ENCODE measurements around the gene FAM229A. TPM values are rescaled to one million over a fixed set of nuclear protein-coding genes. Genes with fewer than 3 reads are reported as not detected.

The FAM229A gene
- total and polyA plus RNA-seq, 2 of the 8 experiments (the other 6 are each of a cell fraction or from before 2014, with no cell fraction given), result 4.1 to 4.2 TPM

DNA sequence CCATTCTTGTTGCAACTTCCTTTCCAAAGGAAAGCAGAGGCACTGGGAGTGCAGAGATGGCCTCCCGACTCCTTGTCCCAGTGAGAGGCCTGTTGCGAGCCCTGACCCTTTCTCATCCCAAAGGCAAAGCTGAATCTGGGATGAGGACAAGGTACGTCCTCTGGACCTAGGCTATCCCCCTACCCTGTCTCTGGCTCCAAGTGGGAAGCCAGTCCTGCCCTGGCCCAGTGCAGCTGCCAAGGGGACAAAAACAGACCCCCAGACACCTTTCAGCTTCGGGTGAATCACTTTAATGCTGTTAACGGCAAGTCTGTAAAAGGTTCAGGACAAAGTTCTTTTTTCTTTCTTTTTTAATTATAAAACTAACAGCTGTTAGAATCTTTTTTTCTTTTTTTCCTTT is 2.6 kb upstream of the FAM229A start:
- H3K36me3 ChIP-seq (ENCODE audit: control insufficient read depth in 2 of 4, insufficient read depth in 4 of 4, low read length in 3 of 4), result peaks cover 5 to 47% (median 23%) of the 10 kb centered on the region in 4 experiments; a peak in 7 of 8 replicates
- TF ChIP-seq HDAC6 (IDR thresholded peaks at IDR 0.05; ENCODE audit: low read depth, low read length) (no peak), RNF2 (IDR thresholded peaks at IDR 0.05; ENCODE audit: borderline replicate concordance, low read depth, low read length, missing control alignments, poor library complexity, severe bottlenecking) (no peak), SP2 (IDR thresholded peaks at IDR 0.05; ENCODE audit: low read length) (no peak), NANOG (IDR thresholded peaks at IDR 0.05; ENCODE audit: insufficient read depth, low read depth, low read length, poor library complexity, severe bottlenecking) (no peak), ZNF274 (IDR thresholded peaks at IDR 0.05; ENCODE audit: borderline replicate concordance, extremely low read depth, low read length) (no peak), HDAC2 (IDR thresholded peaks at IDR 0.05; ENCODE audit: borderline replicate concordance in 1 of 2, low read depth in 2 of 2, low read length in 2 of 2) (no peak), SUZ12 (IDR thresholded peaks at IDR 0.05; ENCODE audit: low read length) (no peak), SAP30 (IDR thresholded peaks at IDR 0.05; ENCODE audit: insufficient read depth, insufficient replicate concordance, low read length) (no peak), POLR2AphosphoS5 (IDR thresholded peaks at IDR 0.05; ENCODE audit: low read depth, low read length) (no peak), CHD2 (IDR thresholded peaks at IDR 0.05; ENCODE audit: low read length) (no peak), JUND (IDR thresholded peaks at IDR 0.05; ENCODE audit: low read length) (no peak)
- TF ChIP-seq, protein P1, sequence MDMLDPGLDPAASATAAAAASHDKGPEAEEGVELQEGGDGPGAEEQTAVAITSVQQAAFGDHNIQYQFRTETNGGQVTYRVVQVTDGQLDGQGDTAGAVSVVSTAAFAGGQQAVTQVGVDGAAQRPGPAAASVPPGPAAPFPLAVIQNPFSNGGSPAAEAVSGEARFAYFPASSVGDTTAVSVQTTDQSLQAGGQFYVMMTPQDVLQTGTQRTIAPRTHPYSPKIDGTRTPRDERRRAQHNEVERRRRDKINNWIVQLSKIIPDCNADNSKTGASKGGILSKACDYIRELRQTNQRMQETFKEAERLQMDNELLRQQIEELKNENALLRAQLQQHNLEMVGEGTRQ (IDR thresholded peaks at IDR 0.05; ENCODE audit: low read length), result no peak

More for the DNA sequence above, 2.6 kb upstream of the FAM229A start:
- H3K56ac ChIP-seq (replicated peaks; ENCODE audit: insufficient read length, low read depth, low read length), result no peak overlapping the region
- no peak overlapping the region for H3K23ac ChIP-seq (ENCODE audit: insufficient read length)
- no peak overlapping the region for H3K27ac ChIP-seq (ENCODE audit: low read depth, low read length)
- H2AFZ ChIP-seq (ENCODE audit: low read length), result no peak overlapping the region
- CTCF ChIA-PET (ENCODE audit: partially characterized antibody), result no interaction called here
- no peaks in the 10 kb centered on the region for H3K79me2 ChIP-seq (ENCODE audit: control insufficient read depth in 1 of 2, insufficient read depth in 2 of 2, low read length in 2 of 2)
- POLR2A ChIA-PET (ENCODE audit: partially characterized antibody), result interaction anchor here (0.8 to 6.2 kb wide), 5 partner anchors 10 to 159 kb away, joined by 4 to 39 read pairs (median 6); partner anchors contain the start of genes IQCC and MARCKSL1
- no peak overlapping the region for H3K18ac ChIP-seq (ENCODE audit: extremely low read depth, low read length)
- H4K8ac ChIP-seq (ENCODE audit: extremely low read depth, insufficient read depth, low read length), result no peak overlapping the region
- H2BK120ac ChIP-seq (replicated peaks; ENCODE audit: low read depth, low read length), result no peak overlapping the region
- no peak overlapping the region for H3K4me2 ChIP-seq (ENCODE audit: insufficient read depth in 1 of 2, low read depth in 2 of 2, low read length in 2 of 2)
- no peak overlapping the region for H4K5ac ChIP-seq (ENCODE audit: insufficient read length, low read depth, low read length)
- H3K4ac ChIP-seq (replicated peaks; ENCODE audit: insufficient read length, low read depth, low read length), result no peak overlapping the region
- H3K9ac ChIP-seq (replicated peaks in 1 of 4; ENCODE audit: extremely low read depth in 1 of 4, low read depth in 3 of 4, low read length in 3 of 4), result no peak overlapping the region
- no peak overlapping the region for H3K4me3 ChIP-seq (ENCODE audit: extremely low read depth in 1 of 4, insufficient read depth in 2 of 4, low read depth in 3 of 4, low read length in 4 of 4)
- no peak overlapping the region for H4K91ac ChIP-seq (replicated peaks; ENCODE audit: insufficient read length, low read length)
- H3K23me2 ChIP-seq (ENCODE audit: low read depth, low read length), result peaks cover 9% of the 10 kb centered on the region; the same call in 1 of the 2 replicates
- H2BK20ac ChIP-seq (ENCODE audit: low read length), result no peak overlapping the region
- peaks cover 3 to 18% (median 14%) of the 10 kb centered on the region in 4 experiments for H3K27me3 ChIP-seq (replicated peaks in 1 of 4; ENCODE audit: control insufficient read depth in 3 of 4, extremely low read depth in 1 of 4, insufficient read depth in 3 of 4, low read length in 3 of 4)
- H3K14ac ChIP-seq (ENCODE audit: insufficient read length), result no peak overlapping the region
- no peak overlapping the region for H2AK5ac ChIP-seq (ENCODE audit: low read depth, low read length)
- peaks cover 0 to 3% (median 1%) of the 10 kb centered on the region in 4 experiments; a peak in 4 of 7 replicates for H3K4me1 ChIP-seq (replicated peaks in 1 of 4; ENCODE audit: control insufficient read depth in 3 of 4, insufficient read depth in 4 of 4, low read length in 3 of 4)
- H2BK5ac ChIP-seq (ENCODE audit: low read depth, low read length), result no peak overlapping the region
- DNase-seq (ENCODE audit: low read depth in 1 of 2, low spot score in 2 of 2) (no peak), FAIRE-seq (no peak)
- H2BK15ac ChIP-seq (ENCODE audit: low read length), result no peak overlapping the region
- no peaks in the 10 kb centered on the region; a peak in 1 of 4 replicates for H3K9me3 ChIP-seq (ENCODE audit: insufficient read depth in 2 of 2, low read depth in 1 of 2, low read length in 1 of 2)
- 85% methylated on average over 4 of the region's 5 CpGs; no CpG with 5 or more reads in 1 of the 2 experiments for WGBS, 2 experiments (ENCODE audit: extremely low coverage in 1 of 2, insufficient coverage in 1 of 2, insufficient read length in 1 of 2, insufficient replicate concordance in 2 of 2, low coverage in 1 of 2, low lambda C conversion rate in 2 of 2, missing lambda C conversion rate in 1 of 2)
- no peaks in the 10 kb centered on the region for H3K79me1 ChIP-seq (ENCODE audit: low read depth, low read length)
- H2BK12ac ChIP-seq (ENCODE audit: low read depth, low read length), result no peak overlapping the region
- H4K20me1 ChIP-seq (replicated peaks in 1 of 2; ENCODE audit: control insufficient read depth in 1 of 2, insufficient read depth in 2 of 2, low read length in 2 of 2), result peaks cover 2 to 6% of the 10 kb centered on the region in 2 experiments
